Caco-2 (cell line): ENCODE results near the gene GRK5. TPM values are rescaled to one million over a fixed set of nuclear protein-coding genes. Genes with fewer than 3 reads are reported as not detected.

Experiments used
- BruUV-seq: library from RNA; stranded (reverse); fragments of 400-500 nt; replicated peaks from 2 replicates; lab custom pipeline; 2021; lab: Mats Ljungman, UMichigan
- CTCF ChIA-PET: fragments of 300-600 bp; sonication (Branson Sonifier 250); formaldehyde crosslinking; loops from one replicate; lab custom pipeline; 2022; ENCODE audit warnings: antibody characterized with exemption; lab: Charles Lee
- POLR2A ChIA-PET: fragments of 300-600 bp; sonication (Branson Sonifier 250); formaldehyde crosslinking; loops from one replicate; lab custom pipeline; 2022; ENCODE audit warnings: antibody characterized with exemption; lab: Charles Lee
- DNase-seq, 2 experiments: peaks; one replicate each; pipeline versions ENCODE4 v3.0.0 to v3.0.0-alpha.2; 2020 to 2022
- H3K27me3 ChIP-seq: replicated peaks from 2 replicates; pipeline ENCODE4 v1.6.0; 2011; ENCODE audit warnings: low read length; ENCODE audit not compliant: control insufficient read depth, insufficient read depth
- H3K36me3 ChIP-seq: 2 replicates; pipeline ENCODE4 v1.5.1; 2011; ENCODE audit warnings: low read length; ENCODE audit not compliant: control insufficient read depth, insufficient read depth
- H3K4me1 ChIP-seq: fragments of 250-450 bp; sonication (Bioruptor Pico); 2 replicates; pipeline ENCODE4 v1.5.1; 2020; ENCODE audit warnings: mild to moderate bottlenecking
- H3K4me3 ChIP-seq: 2 replicates; pipeline ENCODE4 v1.5.1; 2011; ENCODE audit warnings: low read depth, mild to moderate bottlenecking, control low read depth, low read length
- H3K9me3 ChIP-seq: fragments of 250-450 bp; sonication (Bioruptor Pico); 2 replicates; pipeline ENCODE4 v1.5.1; 2020; ENCODE audit warnings: mild to moderate bottlenecking, moderate library complexity
- H3K27ac Mint-ChIP-seq: one replicate; pipeline ENCODE4 v1.8.0; 2022; ENCODE audit warnings: mixed read lengths; ENCODE audit not compliant: unreplicated experiment
- H3K27me3 Mint-ChIP-seq: one replicate; pipeline ENCODE4 v1.8.0; 2022; ENCODE audit warnings: mixed read lengths; ENCODE audit not compliant: insufficient read depth, unreplicated experiment
- H3K36me3 Mint-ChIP-seq: one replicate; pipeline ENCODE4 v1.8.0; 2022; ENCODE audit warnings: mild to moderate bottlenecking, mixed read lengths; ENCODE audit not compliant: insufficient read depth, unreplicated experiment
- H3K4me1 Mint-ChIP-seq: one replicate; pipeline ENCODE4 v1.8.0; 2022; ENCODE audit warnings: low read depth, mixed read lengths; ENCODE audit not compliant: unreplicated experiment
- H3K4me3 Mint-ChIP-seq: one replicate; pipeline ENCODE4 v1.8.0; 2022; ENCODE audit warnings: mild to moderate bottlenecking, moderate library complexity, mixed read lengths; ENCODE audit not compliant: unreplicated experiment
- H3K9me3 Mint-ChIP-seq: one replicate; pipeline ENCODE4 v1.8.0; 2022; ENCODE audit warnings: mixed read lengths; ENCODE audit not compliant: unreplicated experiment
- intact Hi-C: fragments of 100-400 bp; cut with micrococcal nuclease; formaldehyde crosslinking; loops from one replicate; pipeline ENCODE4 v1.10.0; 2022; ENCODE audit not compliant: unreplicated experiment
- total RNA-seq: library from RNA; stranded (reverse); gene quantifications from 2 replicates; pipeline ENCODE4 v1.2.3, GENCODE V29; 2022
- TF ChIP-seq, protein P1 (sequence below), 2 experiments: fragments of 200-600 bp in 1 of 2; IDR thresholded peaks; 1 replicate in 1 of 2; 2 replicates in 1 of 2; pipeline versions ENCODE4 v1.5.1 to v1.8.0; 2011 to 2022; ENCODE audit warnings: antibody characterized with exemption in 1 of 2, control low read depth in 1 of 2, inconsistent platforms in 1 of 2, low read depth in 1 of 2, low read length in 1 of 2, mild to moderate bottlenecking in 1 of 2, moderate library complexity in 1 of 2; ENCODE audit not compliant: insufficient read depth in 1 of 2, severe bottlenecking in 1 of 2, unreplicated experiment in 1 of 2

The GRK5 gene
- total RNA-seq, 1 experiment from 2014 or later: 7.7 TPM

DNA sequence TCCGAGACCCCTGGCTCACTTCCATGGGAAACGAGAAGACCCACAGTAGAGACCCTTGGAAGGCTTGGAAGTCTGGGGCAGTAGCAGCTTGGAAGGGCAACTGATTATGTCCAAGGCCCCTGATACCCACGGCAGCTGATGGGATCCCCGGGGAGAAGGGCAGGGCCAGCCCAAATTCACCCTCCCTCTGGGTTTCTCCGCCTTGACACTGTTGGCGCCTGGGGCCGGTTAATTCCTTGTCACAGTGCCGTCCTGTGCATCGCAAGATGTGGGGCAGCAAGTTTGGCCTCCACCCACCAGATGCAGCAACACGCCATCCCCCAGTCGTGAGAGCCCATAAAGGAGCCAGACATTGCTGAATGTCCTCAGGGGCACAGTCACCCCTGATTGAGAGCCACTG, 245.9 kb downstream of the GRK5 start:
- no peaks in the 10 kb centered on the region for H3K4me1 Mint-ChIP-seq
- Histone ChIP-seq H3K36me3 (no peaks in the 10 kb centered on the region), H3K4me3 (no peak overlapping the region), H3K4me1 (no peaks in the 10 kb centered on the region), H3K9me3 (no peaks in the 10 kb centered on the region), H3K27me3 (no peaks in the 10 kb centered on the region)
- H3K27me3 Mint-ChIP-seq: no peaks in the 10 kb centered on the region
- H3K9me3 Mint-ChIP-seq: no peaks in the 10 kb centered on the region
- BruUV-seq: no TSS peak
- TF ChIP-seq, protein P1, sequence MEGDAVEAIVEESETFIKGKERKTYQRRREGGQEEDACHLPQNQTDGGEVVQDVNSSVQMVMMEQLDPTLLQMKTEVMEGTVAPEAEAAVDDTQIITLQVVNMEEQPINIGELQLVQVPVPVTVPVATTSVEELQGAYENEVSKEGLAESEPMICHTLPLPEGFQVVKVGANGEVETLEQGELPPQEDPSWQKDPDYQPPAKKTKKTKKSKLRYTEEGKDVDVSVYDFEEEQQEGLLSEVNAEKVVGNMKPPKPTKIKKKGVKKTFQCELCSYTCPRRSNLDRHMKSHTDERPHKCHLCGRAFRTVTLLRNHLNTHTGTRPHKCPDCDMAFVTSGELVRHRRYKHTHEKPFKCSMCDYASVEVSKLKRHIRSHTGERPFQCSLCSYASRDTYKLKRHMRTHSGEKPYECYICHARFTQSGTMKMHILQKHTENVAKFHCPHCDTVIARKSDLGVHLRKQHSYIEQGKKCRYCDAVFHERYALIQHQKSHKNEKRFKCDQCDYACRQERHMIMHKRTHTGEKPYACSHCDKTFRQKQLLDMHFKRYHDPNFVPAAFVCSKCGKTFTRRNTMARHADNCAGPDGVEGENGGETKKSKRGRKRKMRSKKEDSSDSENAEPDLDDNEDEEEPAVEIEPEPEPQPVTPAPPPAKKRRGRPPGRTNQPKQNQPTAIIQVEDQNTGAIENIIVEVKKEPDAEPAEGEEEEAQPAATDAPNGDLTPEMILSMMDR (IDR thresholded peaks at IDR 0.05; ENCODE audit: insufficient read depth in 1 of 2, low read depth in 1 of 2, low read length in 1 of 2, severe bottlenecking in 1 of 2, unreplicated experiment in 1 of 2): no peak
- no peaks in the 10 kb centered on the region for H3K36me3 Mint-ChIP-seq
- POLR2A ChIA-PET: no interaction called here
- H3K4me3 Mint-ChIP-seq: no peak overlapping the region
- DNase-seq: no peak
- CTCF ChIA-PET: no interaction called here
- intact Hi-C loops: no loop called here
- H3K27ac Mint-ChIP-seq: no peak overlapping the region

DNA sequence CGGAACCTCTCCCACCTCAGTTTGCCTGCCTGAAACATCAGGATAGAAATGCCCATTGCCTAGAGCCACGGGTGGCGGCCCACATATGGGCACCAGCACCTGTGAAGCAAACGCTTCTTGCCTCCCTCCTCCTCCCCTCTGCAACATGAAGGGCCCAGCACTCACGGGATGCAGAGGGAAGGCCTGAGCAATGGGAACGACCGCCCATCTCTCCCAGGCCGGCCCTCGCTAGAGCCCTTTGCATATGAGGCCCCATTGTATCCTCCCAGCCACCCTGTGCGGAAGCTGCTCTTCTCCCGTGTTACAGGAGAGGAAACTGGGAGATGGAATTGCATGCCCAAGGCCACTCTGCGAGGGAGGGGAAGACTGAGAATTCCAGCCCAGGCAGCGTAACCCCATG, 246.9 kb downstream of the GRK5 start:
- ChIA-PET POLR2A (interaction anchor here (0.6 kb wide), 1 partner anchor 247 kb away, joined by 3 read pairs; the partner anchor contains the start of gene GRK5), CTCF (interaction anchor here (0.8 kb wide), 1 partner anchor 9 kb away, joined by 3 read pairs; no protein-coding TSS in a partner anchor)
- H3K9me3 ChIP-seq: no peaks in the 10 kb centered on the region
- no peaks in the 10 kb centered on the region for H3K27me3 ChIP-seq
- no peaks in the 10 kb centered on the region for H3K36me3 ChIP-seq
- H3K9me3 Mint-ChIP-seq: no peaks in the 10 kb centered on the region
- H3K4me3 ChIP-seq: no peak overlapping the region
- H3K36me3 Mint-ChIP-seq: no peaks in the 10 kb centered on the region
- no peak overlapping the region for H3K27ac Mint-ChIP-seq
- DNase-seq: no peak
- intact Hi-C loops: no loop called here
- BruUV-seq: no TSS peak
- H3K4me1 ChIP-seq: no peaks in the 10 kb centered on the region
- H3K4me3 Mint-ChIP-seq: no peak overlapping the region
- TF ChIP-seq, protein P1 (IDR thresholded peaks at IDR 0.05; ENCODE audit: insufficient read depth in 1 of 2, low read depth in 1 of 2, low read length in 1 of 2, severe bottlenecking in 1 of 2, unreplicated experiment in 1 of 2): no peak
- H3K4me1 Mint-ChIP-seq: no peaks in the 10 kb centered on the region
- H3K27me3 Mint-ChIP-seq: no peaks in the 10 kb centered on the region

- no peaks in the 10 kb centered on the region for H3K4me1 Mint-ChIP-seq
- no peaks in the 10 kb centered on the region for H3K36me3 Mint-ChIP-seq
- no peak overlapping the region for H3K4me3 Mint-ChIP-seq
- ChIA-PET POLR2A (no interaction called here), CTCF (interaction anchor here (0.6 kb wide), 1 partner anchor 35 kb away, joined by 7 read pairs; no protein-coding TSS in a partner anchor)
- intact Hi-C loops: no loop called here
- H3K9me3 Mint-ChIP-seq: no peaks in the 10 kb centered on the region
- H3K4me1 ChIP-seq: no peaks in the 10 kb centered on the region
- no peak overlapping the region for H3K4me3 ChIP-seq
- H3K9me3 ChIP-seq: no peaks in the 10 kb centered on the region
- BruUV-seq: no TSS peak
- DNase-seq: no peak
- no peaks in the 10 kb centered on the region for H3K27me3 ChIP-seq
- H3K36me3 ChIP-seq: no peaks in the 10 kb centered on the region
- no peaks in the 10 kb centered on the region for H3K27me3 Mint-ChIP-seq
- no peak overlapping the region for H3K27ac Mint-ChIP-seq
- TF ChIP-seq, protein P1 (IDR thresholded peaks at IDR 0.05; ENCODE audit: insufficient read depth in 1 of 2, low read depth in 1 of 2, low read length in 1 of 2, severe bottlenecking in 1 of 2, unreplicated experiment in 1 of 2): no peak
Observed at GRCh38 chr10:119454990-119455389, 247.6 kb downstream of the GRK5 start.
